NOMO-1 (cell line): ENCODE data around the gene UBE2B.
"Not testable (repeated sequence)": the region's sequence is repeated elsewhere in the genome, so short reads cannot be mapped to it uniquely, and the experiment has no call there.

Source experiments
- DNase-seq, 2 experiments: peaks; one replicate each; lab custom pipeline; 2025; ENCODE audit not compliant: unreplicated experiment in 2 of 2; lab: John Stamatoyannopoulos, UW

UBE2B gene

DNA sequence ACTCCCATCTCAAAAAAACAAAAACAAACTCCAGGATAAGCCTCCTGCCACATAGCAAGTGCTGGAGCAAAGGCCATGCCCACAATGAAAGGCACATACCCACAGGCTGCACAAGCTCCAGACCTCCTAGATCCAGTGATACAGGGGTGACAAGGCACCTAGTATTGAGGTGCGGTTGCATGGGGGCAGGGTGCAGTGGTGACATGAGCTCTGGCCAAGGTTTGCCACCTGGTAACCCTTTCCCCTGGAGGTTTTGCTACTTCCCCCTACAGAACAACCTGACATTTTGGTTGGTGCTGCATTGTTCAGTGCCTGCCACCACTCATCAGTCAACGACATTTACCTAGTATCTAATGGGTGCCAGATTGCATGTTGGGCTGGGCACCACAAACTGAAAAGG lies 25.8 kb downstream of the UBE2B start:
- no peak for DNase-seq

DNA sequence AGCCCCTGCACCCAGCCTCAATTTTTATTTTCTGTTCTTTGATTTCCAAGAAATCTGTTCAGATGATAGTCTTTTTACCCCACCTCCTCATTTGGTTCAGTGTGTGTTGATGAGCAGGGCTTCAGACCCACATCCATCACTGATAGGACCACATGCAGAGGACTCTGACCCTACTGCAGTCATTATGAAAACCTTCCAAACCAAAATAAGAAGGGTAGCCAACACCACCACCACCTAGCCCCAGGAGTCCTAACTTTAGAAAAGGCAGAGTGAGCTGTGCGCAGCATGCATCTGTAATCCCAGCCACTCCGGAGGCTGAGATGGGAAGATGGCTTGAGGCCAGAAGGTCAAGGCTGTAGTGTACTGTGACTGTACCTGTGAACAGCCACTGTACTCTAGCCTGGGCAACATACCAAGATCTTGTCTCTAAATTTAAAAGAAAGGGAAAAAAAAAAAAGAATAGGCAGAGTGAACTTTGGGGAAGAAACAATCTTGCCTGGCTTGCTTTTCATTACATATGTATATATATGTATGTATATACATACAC lies 27.3 kb downstream of the UBE2B start:
- no peak for DNase-seq

DNA sequence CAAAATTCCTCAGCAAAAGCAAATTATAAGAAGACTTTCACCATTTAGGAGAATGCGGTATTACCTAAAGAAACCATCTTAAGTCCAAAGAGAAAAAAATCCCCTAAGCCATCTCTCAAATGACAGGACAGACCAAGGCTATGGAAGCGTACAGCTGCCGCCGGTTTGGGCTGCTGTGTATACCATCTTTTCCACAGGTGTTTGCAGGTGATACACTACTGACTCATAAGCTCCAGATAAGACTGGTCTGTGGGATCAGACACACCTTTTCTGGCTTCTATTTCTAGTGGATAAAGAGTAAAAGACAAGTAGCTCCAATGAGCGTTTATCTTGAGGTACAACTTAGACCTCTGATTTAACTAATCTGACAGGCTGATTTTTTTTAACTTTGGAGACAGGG lies 32.6 kb downstream of the UBE2B start:
- no peak for DNase-seq

DNA sequence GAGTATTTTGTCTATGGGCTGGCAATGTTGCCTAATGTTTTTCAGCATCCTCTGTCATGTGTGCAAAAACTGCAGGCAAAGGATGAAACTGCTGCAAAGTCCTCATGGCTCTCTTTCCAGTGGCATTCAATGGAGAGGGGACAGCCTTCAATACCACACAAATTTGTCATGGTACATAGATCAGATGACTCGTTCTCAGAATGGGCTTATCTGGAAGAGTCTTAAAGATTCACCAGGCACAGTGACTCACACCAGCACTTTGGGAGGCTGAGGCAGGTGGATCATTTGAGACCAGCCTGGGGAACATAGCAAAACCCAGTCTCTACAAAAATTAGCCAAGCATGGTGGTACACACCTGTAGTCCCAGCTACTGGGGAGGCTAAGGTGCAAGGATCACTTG lies 35.0 kb downstream of the UBE2B start:
- DNase-seq, result no peak

GRCh38 chr5:134409321-134409720 lies 38.0 kb downstream of the UBE2B start:
- no peak for DNase-seq

DNA sequence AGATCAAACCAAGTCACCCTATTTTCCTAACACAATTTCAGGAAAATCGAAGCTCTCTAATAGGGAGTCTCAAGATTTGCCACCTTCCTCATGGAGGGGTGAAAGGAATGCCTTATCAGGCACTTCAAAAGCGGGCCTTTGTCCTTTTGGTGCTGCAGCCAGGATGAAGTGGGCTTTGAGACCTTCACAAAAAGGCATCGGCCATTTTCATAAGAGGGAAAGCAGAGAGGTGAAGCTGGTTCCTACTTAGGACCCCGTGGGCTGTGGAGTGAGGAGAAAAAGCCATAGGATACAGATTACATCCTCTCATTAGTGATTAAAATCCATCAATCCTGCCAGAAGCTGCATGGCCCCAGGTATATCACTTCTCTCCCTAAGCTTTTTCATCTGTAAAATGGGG lies 39.5 kb downstream of the UBE2B start:
- no peak for DNase-seq

DNA sequence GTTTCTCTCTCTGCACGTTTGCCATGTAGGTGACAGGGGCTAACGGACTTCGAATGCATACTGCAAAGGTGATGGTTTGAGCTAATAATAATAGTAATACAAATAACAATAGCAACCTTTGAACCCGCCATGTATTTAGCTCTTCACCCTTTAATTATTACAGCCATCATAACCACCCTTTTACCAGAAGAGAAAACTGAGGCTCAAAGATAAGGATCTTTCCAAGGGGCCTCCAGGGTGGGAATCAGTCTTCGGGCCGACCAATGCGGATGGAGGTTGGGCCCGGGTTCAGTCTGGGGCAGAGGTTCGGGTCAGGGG lies 39.8 kb downstream of the UBE2B start:
- DNase-seq, result no peak

DNA sequence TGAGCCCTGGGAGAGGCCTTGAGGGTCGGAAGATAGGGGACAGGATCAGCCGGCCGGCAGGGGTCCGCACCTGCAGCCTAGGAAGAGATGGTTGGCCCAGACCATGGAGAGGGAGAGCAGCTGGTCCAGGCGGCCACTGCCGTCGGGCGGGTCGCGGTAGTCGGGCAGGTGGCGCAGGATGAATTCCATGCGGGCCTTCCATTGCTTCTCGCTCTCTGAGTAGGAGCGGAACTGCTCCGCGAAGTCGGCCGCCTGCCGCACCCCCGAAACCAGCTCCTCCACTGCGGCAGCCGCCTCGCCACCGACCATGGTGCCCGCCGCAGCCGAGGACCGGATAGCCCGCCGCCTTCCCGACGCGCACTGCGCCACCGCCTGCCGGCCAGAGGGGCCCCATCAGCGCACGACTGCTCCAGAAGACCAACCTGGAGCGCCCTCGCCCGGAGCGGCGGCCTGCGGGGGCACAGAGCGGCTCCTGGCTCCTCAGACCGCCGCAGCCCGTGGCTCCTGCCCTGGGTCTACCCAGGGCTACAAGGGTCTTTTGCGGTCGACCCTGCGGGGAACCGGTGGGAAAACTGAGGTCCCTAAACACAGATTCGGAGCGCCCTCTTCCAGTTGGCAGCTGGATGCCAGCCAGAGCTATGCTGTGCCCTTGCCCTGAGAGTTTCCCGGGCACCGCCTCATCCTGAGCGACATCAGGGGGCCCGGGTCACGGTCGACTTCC lies 40.3 kb downstream of the UBE2B start, which contains the start of gene CDKN2AIPNL:
Gene CDKN2AIPNL (minus strand): TSS at position 336 of the 721 bp plus-strand sequence. CDS start 27 bp downstream, at position 309.
- DNase-seq, result peak; percentile 86 to 92

- DNase-seq, result no peak
Observed at GRCh38 chr5:134413046-134413445, 41.7 kb downstream of the UBE2B start.

GRCh38 chr5:134417707-134418106 lies 46.3 kb downstream of the UBE2B start:
- no peak for DNase-seq

- DNase-seq, result no peak
Observed at GRCh38 chr5:134418958-134419357, 47.6 kb downstream of the UBE2B start.

DNA sequence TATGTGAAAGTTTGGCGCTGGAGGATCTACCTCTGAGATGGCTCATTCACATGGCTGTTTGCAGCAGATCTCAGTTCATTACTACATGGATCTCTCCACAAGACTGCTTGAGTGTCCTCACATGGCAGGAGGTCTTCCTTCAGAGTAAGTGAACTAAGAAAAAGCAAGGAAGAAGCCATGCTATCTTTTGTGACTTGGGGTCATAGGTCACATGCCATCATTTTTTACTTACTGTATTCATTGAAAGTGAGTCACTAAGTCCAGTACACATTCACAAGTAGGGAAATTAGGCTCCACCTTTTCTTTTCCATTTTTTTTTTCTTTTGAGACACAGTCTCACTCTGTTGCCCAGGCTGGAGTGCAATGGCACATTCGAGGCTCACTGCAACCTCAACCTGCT lies 49.0 kb downstream of the UBE2B start:
- DNase-seq, result no peak

DNA sequence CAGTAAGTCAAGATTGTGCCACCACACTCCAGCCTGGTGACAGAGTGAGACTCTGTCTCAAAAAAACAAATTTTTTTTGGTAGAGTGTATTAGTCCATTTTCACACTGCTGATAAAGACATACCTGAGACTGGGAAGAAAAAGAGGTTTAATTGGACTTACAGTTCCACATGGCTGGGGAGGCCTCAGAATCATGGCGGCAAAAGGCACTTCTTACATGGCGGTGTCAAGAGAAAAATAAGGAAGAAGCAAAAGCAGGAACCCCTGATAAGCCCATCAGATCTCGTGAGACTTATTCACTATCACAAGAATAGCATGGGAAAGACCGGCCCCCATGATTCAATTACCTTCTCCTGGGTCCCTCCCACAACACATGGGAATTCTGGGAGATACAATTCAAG lies 49.7 kb downstream of the UBE2B start:
- not testable (repeated sequence) for DNase-seq

DNA sequence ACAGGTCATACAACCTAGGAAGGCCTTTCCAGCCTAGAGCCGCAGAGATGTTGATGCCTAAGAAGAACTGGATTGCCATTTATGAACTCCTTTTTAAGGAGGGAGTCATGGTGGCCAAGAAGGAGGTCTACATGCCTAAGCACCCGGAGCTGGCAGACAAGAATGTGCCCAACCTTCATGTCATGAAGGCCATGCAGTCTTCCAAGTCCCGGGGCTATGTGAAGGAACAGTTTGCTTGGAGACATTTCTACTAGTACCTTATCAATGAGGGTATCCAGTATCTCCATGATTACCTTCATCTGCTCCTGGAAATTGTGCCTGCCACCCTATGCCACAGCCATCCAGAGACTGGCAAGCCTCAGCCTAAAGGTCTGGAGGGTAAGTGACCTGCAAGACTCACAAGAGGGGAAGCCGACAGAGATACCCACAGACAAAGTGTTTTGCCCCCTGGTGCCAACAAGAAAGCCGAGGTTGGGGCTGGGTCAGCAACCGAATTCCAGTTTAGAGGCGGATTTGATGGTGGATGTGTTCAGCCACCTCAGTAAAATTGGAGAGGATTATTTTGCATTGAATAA lies 51.5 kb downstream of the UBE2B start:
- no peak for DNase-seq

DNA sequence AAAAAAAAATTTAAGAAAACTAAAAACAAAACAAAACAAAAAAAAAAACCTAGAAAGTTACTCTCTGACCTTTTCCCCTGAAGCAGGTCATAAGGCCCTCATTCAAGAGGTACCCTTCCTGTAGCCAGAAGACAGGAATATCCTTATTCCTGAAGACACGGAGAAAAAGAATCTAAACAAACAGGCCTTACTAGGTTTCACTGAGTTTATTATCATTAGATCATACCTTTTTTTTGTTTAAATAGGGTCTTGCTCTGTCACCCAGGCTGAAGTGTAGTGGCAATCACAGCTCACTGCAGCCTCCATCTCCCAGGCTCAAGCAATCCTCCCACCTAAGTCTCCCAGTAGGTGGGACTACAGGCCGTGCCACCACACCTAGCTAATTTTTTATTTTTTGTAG lies 52.0 kb downstream of the UBE2B start:
- DNase-seq, result no peak

DNA sequence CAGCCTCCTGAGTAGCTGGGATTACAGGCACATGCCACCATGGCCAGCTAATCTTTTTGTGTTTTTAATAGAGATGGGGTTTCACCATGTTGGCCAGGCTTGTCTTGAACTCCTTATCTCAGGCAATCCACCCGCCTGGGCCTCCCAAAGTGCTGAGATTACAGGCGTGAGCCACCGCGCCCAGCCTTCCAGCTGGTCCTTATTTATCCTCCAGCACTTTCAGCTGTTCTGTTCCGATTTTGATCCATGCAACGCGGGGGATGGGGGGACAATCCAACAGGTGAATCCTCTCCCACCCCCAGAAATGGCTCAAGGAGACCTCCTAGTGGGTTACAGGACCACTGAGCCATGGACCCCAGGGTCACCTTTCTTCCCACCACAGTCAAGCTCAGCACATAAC lies 55.0 kb downstream of the UBE2B start:
- no peak for DNase-seq

GRCh38 chr5:134427540-134428041 lies 56.2 kb downstream of the UBE2B start:
- DNase-seq, result no peak

DNA sequence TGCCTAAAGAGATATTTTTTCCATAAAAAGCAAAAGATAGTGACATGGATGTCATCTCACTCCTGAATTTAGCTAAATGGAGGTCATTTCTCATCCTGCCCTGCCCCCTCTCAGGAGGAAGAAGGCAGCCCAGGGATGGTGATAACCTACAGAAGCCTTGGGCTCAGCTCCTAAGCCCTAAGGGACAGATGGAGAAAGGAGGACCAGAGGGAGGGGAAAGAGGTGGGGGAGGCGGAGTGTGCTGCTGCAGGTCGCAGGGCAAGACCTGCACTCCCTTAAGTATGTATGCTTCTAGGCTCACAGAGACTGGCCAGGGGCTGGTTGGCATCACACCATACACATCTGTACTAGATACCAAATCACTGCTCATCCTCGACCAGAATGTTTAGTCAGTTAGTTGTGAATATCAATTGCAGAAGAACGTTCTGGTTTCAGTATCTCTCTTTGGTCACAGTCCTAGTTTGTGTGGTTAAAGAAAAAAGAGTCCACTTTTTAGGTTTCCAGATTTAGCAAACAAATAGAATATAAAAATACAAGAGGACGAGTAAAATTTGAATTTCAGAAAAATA lies 58.7 kb downstream of the UBE2B start:
- no peak for DNase-seq

DNA sequence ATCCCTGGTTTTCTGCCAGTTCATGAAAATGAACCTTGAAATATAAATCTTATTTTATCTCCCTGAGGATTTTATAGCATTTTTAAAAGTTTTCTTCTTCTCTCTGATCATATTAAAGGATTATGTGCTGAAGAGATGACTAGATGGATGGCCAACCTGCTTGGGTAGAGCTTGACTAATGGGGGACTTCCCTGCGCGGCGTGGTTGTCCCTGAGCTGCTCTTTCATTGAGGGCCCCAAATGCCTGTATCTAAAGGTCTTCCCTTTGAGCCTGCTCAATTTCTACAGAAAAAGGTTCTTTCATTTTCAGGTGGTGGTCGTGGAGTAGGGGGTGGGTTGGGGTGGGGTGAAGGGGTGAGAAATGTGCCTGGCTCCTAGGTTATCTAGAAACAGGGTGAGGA lies 60.8 kb downstream of the UBE2B start:
- DNase-seq, result no peak

DNA sequence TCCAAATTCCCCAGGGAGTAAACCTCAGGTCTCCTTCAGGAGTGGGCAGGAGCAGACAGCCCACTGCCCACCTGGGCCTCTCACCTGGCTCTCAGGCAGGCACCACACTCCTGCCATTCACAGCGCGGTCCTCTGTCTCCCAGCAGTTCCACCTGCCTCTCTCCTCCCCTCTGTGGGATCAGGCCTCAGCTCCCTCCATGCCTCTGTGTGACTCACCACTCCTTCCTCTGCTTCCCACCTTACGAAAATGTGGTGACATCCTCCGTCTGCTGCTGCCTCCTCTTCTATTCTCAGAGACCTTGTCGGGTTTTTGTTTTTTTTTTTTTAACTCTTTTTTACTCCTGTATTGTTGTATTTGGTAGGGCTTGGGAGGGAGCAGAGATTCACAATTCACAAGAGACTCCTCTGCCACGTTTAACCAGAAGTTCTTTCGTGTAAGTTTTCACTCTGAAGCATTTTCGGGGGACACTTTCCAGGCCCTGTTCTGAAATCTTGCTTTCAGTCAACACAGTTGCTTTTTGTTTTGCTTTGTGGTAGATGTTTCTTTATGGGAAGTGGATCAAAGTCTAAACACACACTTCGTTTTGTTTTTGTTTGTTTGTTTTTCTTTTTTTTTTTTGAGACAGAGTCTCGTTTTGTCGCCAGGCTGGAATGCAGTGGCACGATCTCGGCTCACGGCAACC lies 61.4 kb downstream of the UBE2B start:
- DNase-seq, result no peak

GRCh38 chr5:134435560-134435959 lies 64.2 kb downstream of the UBE2B start:
- DNase-seq, result no peak
